Neuronal stem cell (in vitro differentiated cells): ENCODE data around the gene TEDC2.
A peak's percentile ranks its signal among the peaks of the same experiment; 100 is the strongest.

Experiments
- DNase-seq: peaks from one replicate; pipeline ENCODE4 v3.0.0-alpha.2; 2013; ENCODE audit warnings: low spot score
- H2AFZ ChIP-seq: one replicate; pipeline ENCODE4 v1.6.1; 2013; ENCODE audit warnings: mild to moderate bottlenecking, low read length, inconsistent platforms
- H2AK5ac ChIP-seq: 2 replicates; pipeline ENCODE4 v1.6.1; 2013; ENCODE audit warnings: low read depth, mild to moderate bottlenecking, inconsistent platforms, low read length, moderate library complexity, mixed read lengths
- H2BK120ac ChIP-seq: 2 replicates; pipeline ENCODE4 v1.6.1; 2013; ENCODE audit warnings: low read depth, mild to moderate bottlenecking, inconsistent platforms, low read length, moderate library complexity, mixed read lengths
- H2BK12ac ChIP-seq: one replicate; pipeline ENCODE4 v1.6.1; 2013; ENCODE audit warnings: low read length, inconsistent platforms
- H2BK15ac ChIP-seq: 2 replicates; pipeline ENCODE4 v1.6.1; 2013; ENCODE audit warnings: mild to moderate bottlenecking, low read length, inconsistent platforms, mixed read lengths
- H2BK5ac ChIP-seq: one replicate; pipeline ENCODE4 v1.6.1; 2013; ENCODE audit warnings: inconsistent platforms, mild to moderate bottlenecking, low read length, moderate library complexity
- H3K14ac ChIP-seq: one replicate; pipeline ENCODE4 v1.6.1; 2013; ENCODE audit warnings: low read length, inconsistent platforms
- H3K18ac ChIP-seq: 2 replicates; pipeline ENCODE4 v1.6.1; 2013; ENCODE audit warnings: low read length, inconsistent platforms
- H3K23ac ChIP-seq: 2 replicates; pipeline ENCODE4 v1.6.1; 2013; ENCODE audit warnings: low read depth, mild to moderate bottlenecking, mixed read lengths, low read length, inconsistent platforms; ENCODE audit not compliant: poor library complexity
- H3K27ac ChIP-seq: replicated peaks from 3 replicates; pipeline ENCODE4 v1.5.1; 2013; ENCODE audit warnings: low read length, inconsistent platforms
- H3K27me3 ChIP-seq, 3 experiments: 2 replicates each; pipeline ENCODE4 v1.6.1; 2013; ENCODE audit warnings: low read length in 3 of 3, mild to moderate bottlenecking in 2 of 3, inconsistent platforms in 1 of 3, low read depth in 1 of 3, mixed read lengths in 1 of 3, moderate library complexity in 1 of 3; ENCODE audit not compliant: control insufficient read depth in 3 of 3, insufficient read depth in 3 of 3
- H3K36me3 ChIP-seq, 2 donors: replicated peaks in 1 of 2; 2 replicates each; pipeline ENCODE4 v1.6.1; 2013; ENCODE audit warnings: low read length in 2 of 2; ENCODE audit not compliant: control insufficient read depth in 2 of 2, insufficient read depth in 2 of 2
- H3K4ac ChIP-seq: 2 replicates; pipeline ENCODE4 v1.6.1; 2013; ENCODE audit warnings: inconsistent platforms, mild to moderate bottlenecking, low read length, moderate library complexity
- H3K4me1 ChIP-seq, 2 donors: 1 replicate in 1 of 2; 2 replicates in 1 of 2; pipeline ENCODE4 v1.6.1; 2013; ENCODE audit warnings: low read length in 2 of 2, low read depth in 1 of 2; ENCODE audit not compliant: control insufficient read depth in 2 of 2, insufficient read depth in 1 of 2
- H3K4me2 ChIP-seq: one replicate; pipeline ENCODE4 v1.6.1; 2013; ENCODE audit warnings: mild to moderate bottlenecking, low read length, inconsistent platforms; ENCODE audit not compliant: insufficient read depth, poor library complexity, severe bottlenecking
- H3K4me3 ChIP-seq, 2 donors: 2 replicates each; pipeline ENCODE4 v1.5.1; 2013; ENCODE audit warnings: low read length in 2 of 2, mild to moderate bottlenecking in 2 of 2, inconsistent platforms in 1 of 2, moderate library complexity in 1 of 2
- H3K79me1 ChIP-seq: one replicate; pipeline ENCODE4 v1.6.1; 2013; ENCODE audit warnings: low read depth, mild to moderate bottlenecking, inconsistent platforms, low read length, moderate library complexity
- H3K9ac ChIP-seq: one replicate; pipeline ENCODE4 v1.6.1; 2013; ENCODE audit warnings: mild to moderate bottlenecking, low read depth, low read length, inconsistent platforms; ENCODE audit not compliant: poor library complexity
- H3K9me3 ChIP-seq, 2 donors: replicated peaks in 1 of 2; 2 replicates each; pipeline versions ENCODE3 to v1.6.1; 2013; ENCODE audit warnings: low read length in 2 of 2, mild to moderate bottlenecking in 2 of 2, inconsistent platforms in 1 of 2, low read depth in 1 of 2, mixed read lengths in 1 of 2, moderate library complexity in 1 of 2; ENCODE audit not compliant: control insufficient read depth in 2 of 2, insufficient read depth in 1 of 2
- H4K8ac ChIP-seq: one replicate; pipeline ENCODE4 v1.6.1; 2013; ENCODE audit warnings: low read depth, mild to moderate bottlenecking, inconsistent platforms, low read length, moderate library complexity
- H4K91ac ChIP-seq: one replicate; pipeline ENCODE4 v1.6.1; 2013; ENCODE audit warnings: low read length, low read depth, mild to moderate bottlenecking, inconsistent platforms; ENCODE audit not compliant: poor library complexity
- WGBS, 2 donors: extraction: QIAGEN DNeasy Blood & Tissue Kit; methylation state at CpG; one replicate each; pipeline ENCODE4 v1.1.7; 2013; ENCODE audit warnings: missing lambda C conversion rate in 2 of 2, mixed read lengths in 1 of 2; ENCODE audit not compliant: insufficient read length in 2 of 2, insufficient replicate concordance in 1 of 2; ENCODE audit errors: extremely low coverage in 2 of 2; 5-methylcytosine and 5-hydroxymethylcytosine counted together

The TEDC2 gene

GRCh38 chr16:2476345-2476720, 16.4 kb downstream of the TEDC2 start:
- Histone ChIP-seq H3K27me3 (peaks cover 0 to 22% (median 0%) of the 10 kb centered on the region in 3 experiments), H2BK5ac (no peak overlapping the region), H3K4me2 (no peak overlapping the region), H3K9ac (no peak overlapping the region), H2BK120ac (no peak overlapping the region), H3K4me1 (peaks cover 14 to 15% of the 10 kb centered on the region in 2 donors), H4K91ac (no peak overlapping the region), H2BK15ac (no peak overlapping the region), H3K27ac (no peak overlapping the region), H3K4ac (no peak overlapping the region), H2AFZ (no peak overlapping the region), H3K23ac (no peak overlapping the region), H3K14ac (no peak overlapping the region), H2AK5ac (no peak overlapping the region), H3K4me3 (peak overlapping the region in 1 of 2 donors; percentile 79), H3K9me3 (no peaks in the 10 kb centered on the region), H4K8ac (no peak overlapping the region), H3K79me1 (peaks cover 13% of the 10 kb centered on the region), H3K36me3 (no peaks in the 10 kb centered on the region), H3K18ac (no peak overlapping the region), H2BK12ac (no peak overlapping the region)
- no CpG with 5 or more reads among the region's 9 CpGs for WGBS, 2 donors
- DNase-seq = no peak

- no peak for DNase-seq
- Histone ChIP-seq H2BK12ac (no peak overlapping the region), H2AFZ (no peak overlapping the region), H3K4me2 (no peak overlapping the region), H4K8ac (no peak overlapping the region), H3K4me3 (no peak overlapping the region), H3K36me3 (no peaks in the 10 kb centered on the region), H2AK5ac (no peak overlapping the region), H4K91ac (no peak overlapping the region), H2BK15ac (no peak overlapping the region), H3K23ac (no peak overlapping the region), H3K4ac (no peak overlapping the region), H2BK120ac (no peak overlapping the region), H3K14ac (no peak overlapping the region), H3K27me3 (peaks cover 0 to 22% (median 0%) of the 10 kb centered on the region in 3 experiments), H3K9me3 (no peaks in the 10 kb centered on the region), H3K18ac (no peak overlapping the region), H3K27ac (no peak overlapping the region), H3K79me1 (peaks cover 15% of the 10 kb centered on the region), H3K4me1 (peaks cover 10 to 14% of the 10 kb centered on the region in 2 donors), H3K9ac (no peak overlapping the region), H2BK5ac (no peak overlapping the region)
- no CpG with 5 or more reads among the region's 3 CpGs for WGBS, 2 donors
Measured at GRCh38 chr16:2476741-2477140, 16.8 kb downstream of the TEDC2 start.

- no peak for DNase-seq
- H2BK120ac ChIP-seq = no peak overlapping the region
- H3K79me1 ChIP-seq = peaks cover 14% of the 10 kb centered on the region
- H3K9ac ChIP-seq = no peak overlapping the region
- H2AFZ ChIP-seq = no peak overlapping the region
- H3K9me3 ChIP-seq = no peaks in the 10 kb centered on the region
- no peak overlapping the region for H3K4me3 ChIP-seq
- no peak overlapping the region for H3K4me2 ChIP-seq
- no peak overlapping the region for H2BK15ac ChIP-seq
- no peak overlapping the region for H3K27ac ChIP-seq
- no CpG with 5 or more reads among the region's 3 CpGs for WGBS, 2 donors
- H3K14ac ChIP-seq = no peak overlapping the region
- H4K91ac ChIP-seq = no peak overlapping the region
- no peak overlapping the region for H3K4ac ChIP-seq
- H3K36me3 ChIP-seq = no peaks in the 10 kb centered on the region
- H3K18ac ChIP-seq = no peak overlapping the region
- H2BK5ac ChIP-seq = no peak overlapping the region
- no peak overlapping the region for H2AK5ac ChIP-seq
- no peak overlapping the region for H4K8ac ChIP-seq
- H3K27me3 ChIP-seq = peaks cover 0 to 19% (median 0%) of the 10 kb centered on the region in 3 experiments
- peaks cover 5 to 8% of the 10 kb centered on the region in 2 donors for H3K4me1 ChIP-seq
- H2BK12ac ChIP-seq = no peak overlapping the region
- H3K23ac ChIP-seq = no peak overlapping the region
Measured at GRCh38 chr16:2477327-2477726, 17.4 kb downstream of the TEDC2 start.

- Histone ChIP-seq H3K18ac (no peak overlapping the region), H2BK120ac (no peak overlapping the region)
- WGBS, 2 donors = no CpG with 5 or more reads among the region's 8 CpGs
Measured at GRCh38 chr16:2478279-2478678, 18.4 kb downstream of the TEDC2 start.

More at GRCh38 chr16:2478279-2478678, 18.4 kb downstream of the TEDC2 start:
- H3K27ac ChIP-seq = no peak overlapping the region
- H3K23ac ChIP-seq = peak overlapping the region; percentile 6
- H3K9ac ChIP-seq = no peak overlapping the region
- no peak overlapping the region for H2BK12ac ChIP-seq
- no peak overlapping the region for H2AFZ ChIP-seq
- H3K14ac ChIP-seq = no peak overlapping the region
- H3K4me1 ChIP-seq = peaks cover 3 to 5% of the 10 kb centered on the region in 2 donors
- H3K4me3 ChIP-seq = no peak overlapping the region
- no peak overlapping the region for H2AK5ac ChIP-seq
- H2BK15ac ChIP-seq = no peak overlapping the region
- no peaks in the 10 kb centered on the region for H3K9me3 ChIP-seq
- DNase-seq = no peak
- no peaks in the 10 kb centered on the region for H3K36me3 ChIP-seq
- H3K27me3 ChIP-seq = peaks cover 0 to 17% (median 0%) of the 10 kb centered on the region in 3 experiments
- H3K79me1 ChIP-seq = peaks cover 17% of the 10 kb centered on the region
- H4K8ac ChIP-seq = no peak overlapping the region
- no peak overlapping the region for H2BK5ac ChIP-seq
- H3K4ac ChIP-seq = no peak overlapping the region
- H3K4me2 ChIP-seq = no peak overlapping the region
- no peak overlapping the region for H4K91ac ChIP-seq
